CD4-positive, alpha-beta T cell treated with Interleukin-15 for 4 hours (primary cell): ENCODE results near the gene KRTAP12-3.

Source experiments
- DNase-seq: peaks from one replicate; pipeline ENCODE4 v3.0.0-alpha.2; 2020; ENCODE audit warnings: low spot score

Gene KRTAP12-3

GRCh38 chr21:44702973-44703730 is 45.4 kb downstream of the KRTAP12-3 start:
- DNase-seq, result no peak

GRCh38 chr21:44703731-44704635 is 46.3 kb downstream of the KRTAP12-3 start:
- DNase-seq, result no peak

GRCh38 chr21:44704636-44705001 is 46.9 kb downstream of the KRTAP12-3 start:
- no peak for DNase-seq

GRCh38 chr21:44706026-44706705 is 48.4 kb downstream of the KRTAP12-3 start:
- no peak for DNase-seq

GRCh38 chr21:44706706-44707581 is 49.2 kb downstream of the KRTAP12-3 start:
- no peak for DNase-seq
